GM19397 (cell line): ENCODE data around the gene TSFM.

Source experiments
- ATAC-seq: cut with Tn5 transposase; IDR thresholded peaks from one replicate; pipeline ENCODE4 v1.9.1; 2021; ENCODE audit warnings: mild to moderate bottlenecking, moderate library complexity; ENCODE audit not compliant: unreplicated experiment

Gene TSFM

GRCh38 chr12:57833672-57834071 lies 51.1 kb downstream of the TSFM start:
- no peak for ATAC-seq

GRCh38 chr12:57834086-57834876 lies 51.7 kb downstream of the TSFM start:
- no peak for ATAC-seq

GRCh38 chr12:57835366-57836288 lies 53.0 kb downstream of the TSFM start:
- ATAC-seq: no peak

- peak; percentile 39 for ATAC-seq
These were observed 54.1 kb downstream of the TSFM start for GRCh38 chr12:57836442-57837375.

GRCh38 chr12:57837864-57838562 lies 55.4 kb downstream of the TSFM start:
- no peak for ATAC-seq

- ATAC-seq: no peak
These were observed 56.2 kb downstream of the TSFM start for GRCh38 chr12:57838594-57839302.

GRCh38 chr12:57839996-57840395 lies 57.4 kb downstream of the TSFM start:
- ATAC-seq: no peak

GRCh38 chr12:57840726-57841125 lies 58.1 kb downstream of the TSFM start:
- ATAC-seq: no peak

GRCh38 chr12:57841445-57841844 lies 58.9 kb downstream of the TSFM start:
- no peak for ATAC-seq

- no peak for ATAC-seq
These were observed 60.0 kb downstream of the TSFM start for GRCh38 chr12:57842342-57843294.

- ATAC-seq: peak; percentile 21
These were observed 62.3 kb downstream of the TSFM start for GRCh38 chr12:57844709-57845477.

- peak; percentile 34 for ATAC-seq
These were observed 63.1 kb downstream of the TSFM start for GRCh38 chr12:57845478-57846284.

- ATAC-seq: peak; percentile 12
These were observed 63.6 kb downstream of the TSFM start for GRCh38 chr12:57846285-57846576.

GRCh38 chr12:57846577-57847319 lies 64.2 kb downstream of the TSFM start, which contains the start of gene CTDSP2:
CTDSP2 (minus strand) TSS chr12:57846729; CDS start chr12:57846435, 294 bp downstream.
- ATAC-seq: peak; percentile 29
